Right lobe of liver (tissue), 6 donors: Measurements from ENCODE around the gene CUL9. TPM values are rescaled to one million over a fixed set of nuclear protein-coding genes. Genes with fewer than 3 reads are reported as not detected.

Experiments
- ATAC-seq, 4 donors: fragments of 200-7000 bp; cut with Tn5 transposase; one replicate each; pipeline ENCODE4 v1.9.1; 2020; ENCODE audit warnings: mild to moderate bottlenecking in 4 of 4, moderate library complexity in 4 of 4
- DNase-seq, 3 donors: peaks; one replicate each; pipeline ENCODE4 v3.0.0-alpha.2; 2020
- H3K27ac ChIP-seq, 3 donors: fragments of 200-600 bp; one replicate each; pipeline ENCODE4 v1.8.0; 2022
- H3K27me3 ChIP-seq, 2 donors: fragments of 200-600 bp; one replicate each; pipeline ENCODE4 v1.8.0; 2022
- H3K36me3 ChIP-seq, 4 donors: fragments of 200-600 bp; sonication (generic) in 1 of 4; one replicate each; pipeline versions ENCODE4 v1.5.1 to v1.8.0; 2017 to 2022; ENCODE audit warnings: control low read depth in 1 of 4
- H3K4me1 ChIP-seq, 4 donors: fragments of 200-600 bp; sonication (generic) in 1 of 4; one replicate each; pipeline versions ENCODE4 v1.5.1 to v1.8.0; 2017 to 2022; ENCODE audit warnings: control low read depth in 1 of 4
- H3K4me3 ChIP-seq, 3 donors: fragments of 200-600 bp; one replicate each; pipeline ENCODE4 v1.8.0; 2022
- H3K9me3 ChIP-seq, 4 donors: fragments of 200-600 bp; sonication (generic) in 1 of 4; one replicate each; pipeline versions ENCODE4 v1.5.1 to v1.8.0; 2017 to 2022; ENCODE audit warnings: control low read depth in 1 of 4
- POLR2A ChIP-seq: fragments of 450-650 bp; IDR thresholded peaks from one replicate; pipeline ENCODE4 v1.6.1; 2017; ENCODE audit warnings: antibody characterized with exemption, mild to moderate bottlenecking
- WGBS: methylation state at CpG from one replicate; pipeline ENCODE4 v1.1.6; 2018; ENCODE audit warnings: low coverage, low lambda C conversion rate; ENCODE audit not compliant: insufficient coverage; ENCODE audit errors: missing lambda C conversion rate; 5-methylcytosine and 5-hydroxymethylcytosine counted together
- intact Hi-C, 2 donors: fragments of 100-400 bp; cut with DNase I; formaldehyde crosslinking; loops; one replicate each; pipeline versions ENCODE4 v1.11.2 to v1.14.1; 2022
- total RNA-seq, 6 experiments: library from RNA; depleted of rRNA in 2 of 6; stranded (reverse); fragments of >200 nt in 2 of 6; fragmentation: NEBNext Ultra II Directional in 3 of 6; extraction: Animal tissue kit (Norgen Biotek cat#: 25700) in 3 of 6; gene quantifications; one replicate each; pipeline versions ENCODE4 v1.1.0 to v1.2.4, GENCODE V29; 2016 to 2023
- TF ChIP-seq, protein P1 (sequence below), 4 donors: fragments of 200-600 bp in 3 of 4; fragments of 450-650 bp in 1 of 4; IDR thresholded peaks; one replicate each; pipeline versions ENCODE4 v1.5.1 to v1.8.0; 2016 to 2022; ENCODE audit warnings: antibody characterized with exemption in 4 of 4, mild to moderate bottlenecking in 2 of 4
- donor health status: DM: no; HTN: yes; CAD: no.
- donor health status: DM: no; HTN: no; CAD: no.
- donor health status: DM: no; HTN: no; CAD: no.
- donor health status: DM: no; HTN: yes; CAD: no.
- donor health status: DM: no; HTN: yes; CAD: no.

The CUL9 gene
- total RNA-seq, 6 experiments from 2014 or later = 14.4 to 17.7 (median 15.2) TPM

DNA sequence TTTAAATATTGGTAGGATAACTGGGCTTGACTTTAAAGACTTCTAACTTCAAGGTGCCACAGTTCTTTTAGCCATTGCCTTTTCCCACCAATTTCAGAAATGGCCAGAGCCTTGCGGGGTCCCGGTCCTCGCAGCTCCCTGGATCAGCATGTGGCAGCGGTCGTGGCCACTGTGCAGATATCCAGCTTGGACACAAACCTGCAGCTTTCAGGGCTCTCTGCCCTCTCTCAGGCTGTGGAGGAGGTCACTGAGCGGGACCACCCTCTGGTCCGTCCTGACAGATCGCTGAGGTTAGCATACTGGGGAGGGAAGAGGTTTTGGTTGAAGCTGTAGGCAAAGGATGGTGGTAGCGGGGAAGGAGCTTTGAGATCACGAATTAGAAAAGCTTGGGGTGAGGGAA lies 6.4 kb downstream of the CUL9 start:
- Histone ChIP-seq H3K4me3 (no peak overlapping the region), H3K9me3 (no peaks in the 10 kb centered on the region), H3K36me3 (peaks cover 0 to 26% (median 0%) of the 10 kb centered on the region in 4 donors), H3K4me1 (no peaks in the 10 kb centered on the region), H3K27me3 (no peaks in the 10 kb centered on the region), H3K27ac (no peak overlapping the region)
- no peak for ATAC-seq
- TF ChIP-seq, protein P1, sequence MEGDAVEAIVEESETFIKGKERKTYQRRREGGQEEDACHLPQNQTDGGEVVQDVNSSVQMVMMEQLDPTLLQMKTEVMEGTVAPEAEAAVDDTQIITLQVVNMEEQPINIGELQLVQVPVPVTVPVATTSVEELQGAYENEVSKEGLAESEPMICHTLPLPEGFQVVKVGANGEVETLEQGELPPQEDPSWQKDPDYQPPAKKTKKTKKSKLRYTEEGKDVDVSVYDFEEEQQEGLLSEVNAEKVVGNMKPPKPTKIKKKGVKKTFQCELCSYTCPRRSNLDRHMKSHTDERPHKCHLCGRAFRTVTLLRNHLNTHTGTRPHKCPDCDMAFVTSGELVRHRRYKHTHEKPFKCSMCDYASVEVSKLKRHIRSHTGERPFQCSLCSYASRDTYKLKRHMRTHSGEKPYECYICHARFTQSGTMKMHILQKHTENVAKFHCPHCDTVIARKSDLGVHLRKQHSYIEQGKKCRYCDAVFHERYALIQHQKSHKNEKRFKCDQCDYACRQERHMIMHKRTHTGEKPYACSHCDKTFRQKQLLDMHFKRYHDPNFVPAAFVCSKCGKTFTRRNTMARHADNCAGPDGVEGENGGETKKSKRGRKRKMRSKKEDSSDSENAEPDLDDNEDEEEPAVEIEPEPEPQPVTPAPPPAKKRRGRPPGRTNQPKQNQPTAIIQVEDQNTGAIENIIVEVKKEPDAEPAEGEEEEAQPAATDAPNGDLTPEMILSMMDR (IDR thresholded peaks at IDR 0.05) = no peak
- TF ChIP-seq POLR2A = no peak
- 90% methylated on average over 7 of the region's 10 CpGs for WGBS
- peak in 1 of 3 donors; percentile 24 for DNase-seq
- intact Hi-C loops = no loop called here

DNA sequence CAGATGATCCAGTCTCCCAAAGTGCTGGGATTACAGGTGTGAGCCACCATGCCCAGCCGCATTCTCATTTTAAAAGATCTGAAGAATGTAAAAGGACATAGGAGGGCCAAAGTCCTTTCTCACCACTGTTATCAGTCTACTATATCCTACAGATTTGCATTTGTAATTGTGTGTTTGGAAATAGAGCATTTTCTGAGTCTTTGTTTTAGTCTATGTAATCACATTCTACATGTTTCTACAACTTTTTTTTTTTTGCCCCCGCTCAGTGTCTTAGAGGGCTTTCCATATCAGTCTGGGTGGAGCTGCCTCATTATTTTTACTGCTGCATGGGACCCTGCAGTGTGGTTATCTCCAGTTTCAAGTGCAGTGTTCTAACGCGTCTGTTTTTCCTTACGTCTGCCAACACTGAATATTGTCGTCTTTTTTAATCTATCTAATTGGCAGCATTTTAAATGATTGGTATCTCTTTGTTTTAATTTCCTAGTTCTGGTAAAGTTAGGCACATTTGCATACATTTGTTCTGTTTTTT lies 7.8 kb downstream of the CUL9 start:
- Histone ChIP-seq H3K27ac (no peak overlapping the region), H3K36me3 (peaks cover 0 to 31% (median 0%) of the 10 kb centered on the region in 4 donors)
- WGBS = 90% methylated on average over 6 of the region's 6 CpGs

DNA sequence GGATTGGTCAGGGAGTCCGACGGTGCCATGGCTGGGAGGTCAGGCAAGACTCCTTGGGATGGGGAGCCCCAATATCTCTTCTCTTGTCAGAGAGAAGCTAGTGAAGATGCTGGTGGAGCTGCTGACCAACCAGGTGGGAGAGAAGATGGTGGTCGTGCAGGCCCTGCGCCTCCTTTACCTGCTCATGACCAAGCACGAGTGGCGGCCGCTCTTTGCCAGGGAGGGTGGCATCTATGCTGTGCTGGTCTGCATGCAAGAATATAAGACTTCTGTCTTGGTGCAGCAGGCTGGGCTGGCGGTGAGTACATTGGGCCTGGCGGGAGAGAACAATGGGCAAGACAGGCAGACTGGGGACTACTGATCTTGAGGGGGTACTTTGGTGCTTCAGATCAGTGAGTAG lies 10.9 kb downstream of the CUL9 start:
- DNase-seq (peak in 1 of 3 donors; percentile 44), ATAC-seq (no peak)
- H3K4me1 ChIP-seq = no peaks in the 10 kb centered on the region
- TF ChIP-seq, protein P1 (IDR thresholded peaks at IDR 0.05) = no peak
- TF ChIP-seq POLR2A = no peak
- H3K9me3 ChIP-seq = no peaks in the 10 kb centered on the region
- H3K36me3 ChIP-seq = peaks cover 0 to 31% (median 5%) of the 10 kb centered on the region in 4 donors
- H3K27me3 ChIP-seq = no peaks in the 10 kb centered on the region
- no CpG with 5 or more reads among the region's 9 CpGs for WGBS
- no peak overlapping the region for H3K27ac ChIP-seq
- intact Hi-C loops = no loop called here
- no peak overlapping the region for H3K4me3 ChIP-seq

More for the DNA sequence above, 7.8 kb downstream of the CUL9 start:
- ATAC-seq (no peak), DNase-seq (no peak)
- H3K27me3 ChIP-seq = no peaks in the 10 kb centered on the region
- intact Hi-C loops = no loop called here
- TF ChIP-seq, protein P1 (IDR thresholded peaks at IDR 0.05) = no peak
- TF ChIP-seq POLR2A = no peak
- H3K4me1 ChIP-seq = no peaks in the 10 kb centered on the region
- H3K4me3 ChIP-seq = no peak overlapping the region
- H3K9me3 ChIP-seq = no peaks in the 10 kb centered on the region

DNA sequence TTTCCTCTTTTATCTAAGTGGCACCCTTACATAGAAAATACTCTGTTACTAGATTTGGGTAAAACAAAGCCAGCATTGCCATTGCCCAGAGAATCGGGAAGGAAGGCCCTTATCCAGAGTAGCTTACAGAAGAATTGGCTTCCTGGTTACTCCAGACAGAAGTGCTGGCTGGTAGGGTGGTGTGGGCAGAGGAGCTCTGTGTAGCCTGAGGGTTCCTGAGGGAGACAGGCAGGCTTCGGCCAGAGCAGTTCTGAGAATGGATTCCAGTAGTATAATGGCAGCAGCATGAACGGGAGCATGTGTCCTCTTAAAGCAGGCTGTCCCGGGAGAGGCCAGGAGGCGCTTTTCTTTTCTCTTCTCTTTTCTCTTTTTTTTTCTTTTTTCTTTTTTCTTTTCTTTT lies 11.9 kb downstream of the CUL9 start:
- WGBS = 73% methylated on average over 1 of the region's 5 CpGs
- Histone ChIP-seq H3K36me3 (peaks cover 0 to 27% (median 5%) of the 10 kb centered on the region in 4 donors), H3K9me3 (no peaks in the 10 kb centered on the region), H3K4me3 (no peak overlapping the region), H3K27me3 (no peaks in the 10 kb centered on the region), H3K4me1 (no peaks in the 10 kb centered on the region), H3K27ac (no peak overlapping the region)
- intact Hi-C loops = no loop called here
- peak in 1 of 3 donors; percentile 4 for DNase-seq
- TF ChIP-seq, protein P1 (IDR thresholded peaks at IDR 0.05) = no peak
- TF ChIP-seq POLR2A = no peak
- no peak for ATAC-seq
